Caco-2 (cell line): ENCODE results near the gene RSRC1. TPM values are rescaled to one million over a fixed set of nuclear protein-coding genes. Genes with fewer than 3 reads are reported as not detected.

Source experiments
- BruUV-seq: library from RNA; stranded (reverse); fragments of 400-500 nt; replicated peaks from 2 replicates; lab custom pipeline; 2021; lab: Mats Ljungman, UMichigan
- CTCF ChIA-PET: fragments of 300-600 bp; sonication (Branson Sonifier 250); formaldehyde crosslinking; loops from one replicate; lab custom pipeline; 2022; ENCODE audit warnings: antibody characterized with exemption; lab: Charles Lee
- POLR2A ChIA-PET: fragments of 300-600 bp; sonication (Branson Sonifier 250); formaldehyde crosslinking; loops from one replicate; lab custom pipeline; 2022; ENCODE audit warnings: antibody characterized with exemption; lab: Charles Lee
- DNase-seq, 2 experiments: peaks; one replicate each; pipeline versions ENCODE4 v3.0.0 to v3.0.0-alpha.2; 2020 to 2022
- H3K27me3 ChIP-seq: replicated peaks from 2 replicates; pipeline ENCODE4 v1.6.0; 2011; ENCODE audit warnings: low read length; ENCODE audit not compliant: control insufficient read depth, insufficient read depth
- H3K36me3 ChIP-seq: 2 replicates; pipeline ENCODE4 v1.5.1; 2011; ENCODE audit warnings: low read length; ENCODE audit not compliant: control insufficient read depth, insufficient read depth
- H3K4me1 ChIP-seq: fragments of 250-450 bp; sonication (Bioruptor Pico); 2 replicates; pipeline ENCODE4 v1.5.1; 2020; ENCODE audit warnings: mild to moderate bottlenecking
- H3K4me3 ChIP-seq: 2 replicates; pipeline ENCODE4 v1.5.1; 2011; ENCODE audit warnings: low read depth, mild to moderate bottlenecking, control low read depth, low read length
- H3K9me3 ChIP-seq: fragments of 250-450 bp; sonication (Bioruptor Pico); 2 replicates; pipeline ENCODE4 v1.5.1; 2020; ENCODE audit warnings: mild to moderate bottlenecking, moderate library complexity
- H3K27ac Mint-ChIP-seq: one replicate; pipeline ENCODE4 v1.8.0; 2022; ENCODE audit warnings: mixed read lengths; ENCODE audit not compliant: unreplicated experiment
- H3K27me3 Mint-ChIP-seq: one replicate; pipeline ENCODE4 v1.8.0; 2022; ENCODE audit warnings: mixed read lengths; ENCODE audit not compliant: insufficient read depth, unreplicated experiment
- H3K36me3 Mint-ChIP-seq: one replicate; pipeline ENCODE4 v1.8.0; 2022; ENCODE audit warnings: mild to moderate bottlenecking, mixed read lengths; ENCODE audit not compliant: insufficient read depth, unreplicated experiment
- H3K4me1 Mint-ChIP-seq: one replicate; pipeline ENCODE4 v1.8.0; 2022; ENCODE audit warnings: low read depth, mixed read lengths; ENCODE audit not compliant: unreplicated experiment
- H3K4me3 Mint-ChIP-seq: one replicate; pipeline ENCODE4 v1.8.0; 2022; ENCODE audit warnings: mild to moderate bottlenecking, moderate library complexity, mixed read lengths; ENCODE audit not compliant: unreplicated experiment
- H3K9me3 Mint-ChIP-seq: one replicate; pipeline ENCODE4 v1.8.0; 2022; ENCODE audit warnings: mixed read lengths; ENCODE audit not compliant: unreplicated experiment
- intact Hi-C: fragments of 100-400 bp; cut with micrococcal nuclease; formaldehyde crosslinking; loops from one replicate; pipeline ENCODE4 v1.10.0; 2022; ENCODE audit not compliant: unreplicated experiment
- total RNA-seq: library from RNA; stranded (reverse); gene quantifications from 2 replicates; pipeline ENCODE4 v1.2.3, GENCODE V29; 2022
- TF ChIP-seq, protein P1 (sequence below), 2 experiments: fragments of 200-600 bp in 1 of 2; IDR thresholded peaks; 1 replicate in 1 of 2; 2 replicates in 1 of 2; pipeline versions ENCODE4 v1.5.1 to v1.8.0; 2011 to 2022; ENCODE audit warnings: antibody characterized with exemption in 1 of 2, control low read depth in 1 of 2, inconsistent platforms in 1 of 2, low read depth in 1 of 2, low read length in 1 of 2, mild to moderate bottlenecking in 1 of 2, moderate library complexity in 1 of 2; ENCODE audit not compliant: insufficient read depth in 1 of 2, severe bottlenecking in 1 of 2, unreplicated experiment in 1 of 2

RSRC1 gene
- total RNA-seq, 1 experiment from 2014 or later: 38.4 TPM

DNA sequence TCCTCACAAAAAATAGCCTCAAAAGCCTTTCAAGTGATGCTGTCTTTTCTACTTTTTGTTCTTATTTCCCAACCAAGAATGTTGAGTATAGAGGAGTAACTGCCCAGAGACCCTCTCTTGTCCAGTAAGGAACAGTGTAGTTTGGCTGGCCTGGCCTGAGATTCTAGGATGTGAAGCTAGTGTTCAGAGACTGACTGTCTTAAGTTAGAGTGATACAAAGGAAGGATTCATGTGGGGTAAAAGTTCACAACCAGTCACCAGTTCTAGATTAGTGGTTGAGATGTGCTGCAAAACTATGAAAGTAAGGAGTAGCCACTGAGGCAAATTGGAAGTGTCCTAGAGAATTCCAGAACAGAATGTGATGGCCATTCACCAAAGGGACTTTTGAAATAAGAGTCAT is 49.1 kb downstream of the RSRC1 start:
- ChIA-PET CTCF (no interaction called here), POLR2A (no interaction called here)
- intact Hi-C loops: no loop called here
- Mint-ChIP-seq H3K36me3 (no peaks in the 10 kb centered on the region), H3K4me1 (no peaks in the 10 kb centered on the region), H3K4me3 (no peak overlapping the region), H3K27me3 (no peaks in the 10 kb centered on the region), H3K27ac (no peak overlapping the region), H3K9me3 (no peaks in the 10 kb centered on the region)
- no TSS peak for BruUV-seq
- no peaks in the 10 kb centered on the region for H3K36me3 ChIP-seq
- H3K4me3 ChIP-seq: no peak overlapping the region
- no peak for DNase-seq
- TF ChIP-seq, protein P1, sequence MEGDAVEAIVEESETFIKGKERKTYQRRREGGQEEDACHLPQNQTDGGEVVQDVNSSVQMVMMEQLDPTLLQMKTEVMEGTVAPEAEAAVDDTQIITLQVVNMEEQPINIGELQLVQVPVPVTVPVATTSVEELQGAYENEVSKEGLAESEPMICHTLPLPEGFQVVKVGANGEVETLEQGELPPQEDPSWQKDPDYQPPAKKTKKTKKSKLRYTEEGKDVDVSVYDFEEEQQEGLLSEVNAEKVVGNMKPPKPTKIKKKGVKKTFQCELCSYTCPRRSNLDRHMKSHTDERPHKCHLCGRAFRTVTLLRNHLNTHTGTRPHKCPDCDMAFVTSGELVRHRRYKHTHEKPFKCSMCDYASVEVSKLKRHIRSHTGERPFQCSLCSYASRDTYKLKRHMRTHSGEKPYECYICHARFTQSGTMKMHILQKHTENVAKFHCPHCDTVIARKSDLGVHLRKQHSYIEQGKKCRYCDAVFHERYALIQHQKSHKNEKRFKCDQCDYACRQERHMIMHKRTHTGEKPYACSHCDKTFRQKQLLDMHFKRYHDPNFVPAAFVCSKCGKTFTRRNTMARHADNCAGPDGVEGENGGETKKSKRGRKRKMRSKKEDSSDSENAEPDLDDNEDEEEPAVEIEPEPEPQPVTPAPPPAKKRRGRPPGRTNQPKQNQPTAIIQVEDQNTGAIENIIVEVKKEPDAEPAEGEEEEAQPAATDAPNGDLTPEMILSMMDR (IDR thresholded peaks at IDR 0.05; ENCODE audit: insufficient read depth in 1 of 2, low read depth in 1 of 2, low read length in 1 of 2, severe bottlenecking in 1 of 2, unreplicated experiment in 1 of 2): no peak
- H3K9me3 ChIP-seq: no peaks in the 10 kb centered on the region
- peaks cover 5% of the 10 kb centered on the region; the same call in 1 of the 2 replicates for H3K4me1 ChIP-seq
- H3K27me3 ChIP-seq: no peaks in the 10 kb centered on the region

DNA sequence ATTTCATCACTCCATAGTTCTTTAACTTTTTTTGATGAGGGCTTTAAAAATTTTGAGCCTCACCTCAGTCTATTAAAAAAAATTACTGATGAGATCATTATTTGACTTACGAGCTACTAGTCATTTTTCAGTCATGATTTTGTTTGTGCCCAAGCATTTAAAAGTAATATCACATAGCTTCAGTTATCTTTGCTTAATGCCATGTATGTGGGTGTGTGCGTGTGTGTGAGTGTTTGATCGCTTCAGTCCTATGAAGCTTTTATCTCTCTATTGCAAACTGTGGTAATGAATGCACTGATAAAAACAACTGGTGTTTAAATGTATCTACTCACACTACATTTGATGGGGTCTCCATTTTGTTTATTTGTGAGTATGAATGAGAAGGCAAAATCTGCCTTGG is 49.8 kb downstream of the RSRC1 start:
- intact Hi-C loops: no loop called here
- Mint-ChIP-seq H3K9me3 (no peaks in the 10 kb centered on the region), H3K27me3 (no peaks in the 10 kb centered on the region), H3K4me1 (no peaks in the 10 kb centered on the region), H3K36me3 (no peaks in the 10 kb centered on the region), H3K27ac (no peak overlapping the region), H3K4me3 (no peak overlapping the region)
- no peak overlapping the region for H3K4me3 ChIP-seq
- no peaks in the 10 kb centered on the region for H3K27me3 ChIP-seq
- TF ChIP-seq, protein P1 (IDR thresholded peaks at IDR 0.05; ENCODE audit: insufficient read depth in 1 of 2, low read depth in 1 of 2, low read length in 1 of 2, severe bottlenecking in 1 of 2, unreplicated experiment in 1 of 2): no peak
- ChIA-PET POLR2A (no interaction called here), CTCF (interaction anchor here (0.5 kb wide), 1 partner anchor 484 kb away, joined by 4 read pairs; no protein-coding TSS in a partner anchor)
- no TSS peak for BruUV-seq
- DNase-seq: no peak
- H3K36me3 ChIP-seq: no peaks in the 10 kb centered on the region
- peaks cover 5% of the 10 kb centered on the region; the same call in 1 of the 2 replicates for H3K4me1 ChIP-seq
- no peaks in the 10 kb centered on the region for H3K9me3 ChIP-seq

DNA sequence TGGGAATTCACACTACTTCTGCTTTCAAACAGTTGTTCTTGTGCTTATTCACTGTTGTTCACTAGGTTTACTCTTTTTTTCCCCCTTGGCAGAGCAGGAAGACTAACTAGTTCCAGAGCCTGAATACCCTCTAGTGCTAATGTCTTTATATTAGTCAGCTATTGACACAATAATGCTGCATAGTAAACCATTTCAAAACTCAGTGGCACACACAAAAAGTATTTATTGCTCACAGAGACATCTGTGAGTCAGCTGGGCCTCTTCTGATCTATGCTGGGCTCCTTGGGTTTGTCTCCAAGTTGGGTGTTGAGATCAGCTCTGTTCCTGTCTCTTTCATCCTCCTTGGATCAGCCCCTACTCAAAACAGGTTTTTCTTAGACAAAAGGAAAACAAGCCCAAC is 51.1 kb downstream of the RSRC1 start:
- intact Hi-C loops: no loop called here
- H3K9me3 Mint-ChIP-seq: no peaks in the 10 kb centered on the region
- no peaks in the 10 kb centered on the region for H3K27me3 Mint-ChIP-seq
- H3K4me3 Mint-ChIP-seq: no peak overlapping the region
- no peaks in the 10 kb centered on the region for H3K4me1 Mint-ChIP-seq
- Histone ChIP-seq H3K9me3 (no peaks in the 10 kb centered on the region), H3K36me3 (no peaks in the 10 kb centered on the region), H3K4me3 (no peak overlapping the region), H3K27me3 (no peaks in the 10 kb centered on the region), H3K4me1 (peaks cover 5% of the 10 kb centered on the region; the same call in 1 of the 2 replicates)
- H3K27ac Mint-ChIP-seq: no peak overlapping the region
- no peaks in the 10 kb centered on the region for H3K36me3 Mint-ChIP-seq
- ChIA-PET POLR2A (no interaction called here), CTCF (interaction anchor here (0.6 kb wide), 1 partner anchor 369 kb away, joined by 5 read pairs; no protein-coding TSS in a partner anchor)
- BruUV-seq: no TSS peak
- TF ChIP-seq, protein P1 (IDR thresholded peaks at IDR 0.05; ENCODE audit: insufficient read depth in 1 of 2, low read depth in 1 of 2, low read length in 1 of 2, severe bottlenecking in 1 of 2, unreplicated experiment in 1 of 2): no peak
- DNase-seq: peak in 1 of 2 experiments; percentile 3
